HPDE6-E6E7 (cell line): ENCODE measurements around the gene IL17RC.

Experiments used
- DNase-seq: peaks from one replicate; pipeline ENCODE4 v3.0.0; 2011; ENCODE audit warnings: missing footprints; ENCODE audit errors: extremely low spot score

The IL17RC gene

DNA sequence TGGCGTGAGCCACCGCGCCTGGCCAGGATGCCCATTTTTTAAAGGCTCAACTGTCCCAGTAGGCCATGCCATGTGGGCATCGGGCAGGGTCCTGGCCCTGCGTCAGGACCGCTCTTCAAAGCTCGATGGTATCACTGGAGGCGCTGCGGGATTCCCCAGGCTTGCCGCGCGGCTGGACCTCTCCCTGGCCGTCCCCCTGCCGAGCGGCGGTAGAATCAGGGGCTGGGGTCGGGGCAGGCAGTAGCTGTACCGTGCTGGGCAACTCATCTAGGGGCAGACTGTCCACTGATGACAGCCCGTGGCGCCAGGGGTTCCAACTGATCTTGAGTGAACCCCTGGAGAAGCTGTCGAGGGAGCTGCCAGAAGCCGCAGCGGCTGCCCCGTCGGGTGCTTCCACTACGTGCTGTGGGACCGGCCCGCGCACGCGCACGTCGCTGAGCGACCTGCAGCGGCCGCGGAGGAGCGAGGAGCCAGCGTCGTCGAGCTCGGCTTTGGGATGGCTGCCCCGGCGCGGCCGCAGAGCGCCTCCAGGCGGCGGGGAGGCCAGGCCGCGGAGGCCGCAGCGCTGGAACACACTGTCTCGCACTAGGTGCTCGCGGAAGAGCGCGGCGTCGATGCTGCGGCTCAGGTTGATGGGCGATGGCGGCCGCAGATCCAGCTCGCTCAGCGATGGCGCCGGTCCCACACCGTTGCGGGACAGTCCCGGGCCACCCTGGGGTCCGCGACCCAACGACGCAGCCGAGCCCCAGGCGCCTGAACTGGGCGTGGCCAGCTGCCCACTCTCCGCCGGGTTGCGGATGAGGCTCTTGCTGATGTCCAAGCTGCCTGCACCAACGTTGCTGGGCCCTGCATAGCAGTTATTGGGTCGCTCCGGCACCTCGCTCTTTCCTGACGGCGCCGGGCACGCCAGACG is 29.5 kb downstream of the IL17RC start:
- no peak for DNase-seq

DNA sequence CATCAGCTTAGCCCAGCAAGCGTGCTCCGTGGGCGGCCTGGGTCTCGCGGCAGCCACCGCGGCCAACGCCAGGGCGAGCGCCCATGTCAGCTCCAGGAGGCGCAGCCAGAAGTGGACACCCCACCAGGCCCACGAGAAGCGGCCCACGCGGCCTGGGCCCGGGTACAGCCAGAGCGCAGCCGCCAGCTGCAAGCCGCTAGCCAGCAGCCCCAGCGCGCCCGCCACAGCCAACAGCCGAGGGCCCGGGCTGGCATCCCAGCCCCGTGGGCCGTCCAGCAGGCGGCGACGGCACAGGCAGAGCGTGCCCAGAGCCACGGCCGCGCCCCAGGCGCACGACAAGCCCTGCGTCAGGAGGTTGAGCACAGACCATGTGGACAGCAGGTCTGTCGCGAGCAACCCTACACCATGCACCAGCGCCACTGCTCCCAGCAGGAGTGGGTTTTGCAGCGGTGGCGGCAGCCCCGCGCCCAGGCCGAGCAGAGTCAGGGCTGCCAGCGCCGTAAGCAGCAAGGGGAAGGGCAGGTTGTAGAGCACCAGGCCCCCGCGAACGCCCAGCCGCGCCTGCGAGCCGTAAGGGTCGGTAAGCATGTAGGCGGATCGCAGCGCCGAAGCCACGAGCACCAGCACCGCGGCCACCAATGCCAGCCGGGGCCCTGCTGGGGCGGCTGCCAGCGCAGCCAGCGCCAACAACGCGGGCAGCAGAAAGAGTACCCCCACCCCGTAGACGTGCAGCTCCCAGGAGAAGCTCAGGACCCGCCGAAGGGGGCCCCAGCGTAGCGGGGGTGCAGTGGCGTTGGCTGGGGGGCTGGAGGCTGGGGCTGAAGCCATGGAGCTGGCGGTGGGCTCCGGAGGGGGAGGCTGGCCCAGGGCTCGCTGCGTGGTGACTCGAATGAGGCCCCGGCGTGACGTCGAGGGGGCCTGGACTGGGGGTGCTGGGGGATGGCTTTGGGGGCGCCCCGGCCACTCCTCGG is 30.4 kb downstream of the IL17RC start:
- DNase-seq: no peak

- no peak for DNase-seq
These were observed 31.7 kb downstream of the IL17RC start for GRCh38 chr3:9948586-9948985.

DNA sequence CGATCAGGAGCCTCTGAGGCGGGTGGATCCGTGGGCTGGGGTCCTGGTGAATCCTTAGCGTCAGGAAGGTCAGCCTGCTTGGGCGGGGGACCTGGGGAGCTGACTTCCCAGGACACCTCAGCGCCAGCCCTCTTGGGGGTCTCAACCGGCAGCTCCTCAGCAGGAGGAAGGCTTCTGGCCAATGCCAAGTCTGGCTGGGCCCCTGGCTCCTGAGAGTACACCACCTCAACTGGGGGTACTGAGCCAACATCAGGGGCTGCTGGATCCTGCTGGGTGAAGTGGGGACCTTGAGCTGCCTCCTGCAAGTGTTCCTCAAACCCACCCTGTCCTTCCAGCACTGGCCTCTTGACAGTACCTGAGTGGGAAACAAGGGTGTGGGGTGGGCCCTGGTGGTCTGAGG is 32.2 kb downstream of the IL17RC start:
- DNase-seq: no peak

- no peak for DNase-seq
These were observed 32.7 kb downstream of the IL17RC start for GRCh38 chr3:9949626-9950025.

- no peak for DNase-seq
These were observed 34.2 kb downstream of the IL17RC start for GRCh38 chr3:9951126-9951525.

DNA sequence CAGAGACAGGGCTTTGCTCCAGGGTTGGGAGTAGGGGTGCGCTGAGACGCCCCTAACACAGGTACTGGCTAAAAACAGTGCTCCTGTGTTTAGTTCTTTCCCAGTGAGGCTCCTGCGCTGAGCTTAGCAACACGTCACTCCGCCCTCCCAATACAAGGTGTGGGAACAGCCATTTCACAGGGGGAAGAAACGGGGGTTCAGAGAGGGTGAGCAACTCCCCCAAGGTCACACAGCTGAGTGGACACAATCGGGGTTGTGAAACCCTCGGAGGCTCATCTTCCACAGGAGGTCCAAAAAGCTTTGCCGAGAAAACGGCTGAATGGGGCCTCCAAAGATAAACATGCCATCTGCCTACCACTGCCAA is 34.7 kb downstream of the IL17RC start:
- no peak for DNase-seq

GRCh38 chr3:9951962-9952805 is 35.3 kb downstream of the IL17RC start, which contains the start of gene PRRT3:
Gene PRRT3, minus strand, starts transcription at chr3:9952408. Its CDS starts 2,293 bp downstream, at chr3:9950115.
- no peak for DNase-seq

GRCh38 chr3:9955067-9955502 is 38.2 kb downstream of the IL17RC start:
- DNase-seq: no peak

GRCh38 chr3:9955611-9956352 is 38.9 kb downstream of the IL17RC start:
- no peak for DNase-seq

DNA sequence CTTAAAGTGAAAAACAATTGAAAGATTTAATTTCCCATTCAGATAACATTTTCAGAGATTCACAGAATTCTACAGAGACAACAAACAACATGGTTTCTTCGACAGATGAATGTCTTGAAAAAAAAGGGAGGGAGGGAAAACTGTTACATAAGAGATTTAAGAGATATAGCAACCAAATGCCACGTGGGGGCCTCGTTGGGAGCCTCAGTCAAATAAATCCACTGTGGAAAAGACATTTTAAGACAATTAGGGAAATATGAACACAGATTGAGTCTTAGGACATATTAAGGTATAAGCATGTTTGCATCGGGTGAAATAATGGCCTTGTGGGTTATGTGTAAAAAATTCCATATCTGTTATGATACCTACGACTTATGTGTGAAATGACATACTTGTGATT is 40.3 kb downstream of the IL17RC start:
- no peak for DNase-seq

- DNase-seq: no peak
These were observed 48.4 kb downstream of the IL17RC start for GRCh38 chr3:9965200-9965875.

DNA sequence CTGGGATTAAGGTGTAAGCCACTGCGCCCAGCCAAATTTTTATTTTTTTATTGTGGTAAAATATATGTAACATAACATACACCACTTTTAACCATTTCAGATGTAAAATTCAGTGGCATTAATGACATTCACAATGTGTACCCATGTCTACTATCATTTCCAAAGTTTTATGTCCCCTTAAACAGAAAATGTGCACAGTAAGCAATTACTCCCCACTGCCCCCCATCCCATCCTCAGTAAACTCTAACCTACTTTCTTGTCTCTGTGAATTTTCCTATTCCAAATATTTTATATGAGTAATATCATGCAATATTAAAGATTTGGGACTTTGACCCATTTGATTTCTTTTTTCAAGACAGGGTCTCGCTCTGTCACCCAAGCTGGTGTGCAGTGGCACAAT is 49.9 kb downstream of the IL17RC start:
- DNase-seq: no peak

- DNase-seq: no peak
These were observed 52.7 kb downstream of the IL17RC start for GRCh38 chr3:9969632-9970019.

GRCh38 chr3:9970020-9970652 is 53.2 kb downstream of the IL17RC start:
- no peak for DNase-seq

DNA sequence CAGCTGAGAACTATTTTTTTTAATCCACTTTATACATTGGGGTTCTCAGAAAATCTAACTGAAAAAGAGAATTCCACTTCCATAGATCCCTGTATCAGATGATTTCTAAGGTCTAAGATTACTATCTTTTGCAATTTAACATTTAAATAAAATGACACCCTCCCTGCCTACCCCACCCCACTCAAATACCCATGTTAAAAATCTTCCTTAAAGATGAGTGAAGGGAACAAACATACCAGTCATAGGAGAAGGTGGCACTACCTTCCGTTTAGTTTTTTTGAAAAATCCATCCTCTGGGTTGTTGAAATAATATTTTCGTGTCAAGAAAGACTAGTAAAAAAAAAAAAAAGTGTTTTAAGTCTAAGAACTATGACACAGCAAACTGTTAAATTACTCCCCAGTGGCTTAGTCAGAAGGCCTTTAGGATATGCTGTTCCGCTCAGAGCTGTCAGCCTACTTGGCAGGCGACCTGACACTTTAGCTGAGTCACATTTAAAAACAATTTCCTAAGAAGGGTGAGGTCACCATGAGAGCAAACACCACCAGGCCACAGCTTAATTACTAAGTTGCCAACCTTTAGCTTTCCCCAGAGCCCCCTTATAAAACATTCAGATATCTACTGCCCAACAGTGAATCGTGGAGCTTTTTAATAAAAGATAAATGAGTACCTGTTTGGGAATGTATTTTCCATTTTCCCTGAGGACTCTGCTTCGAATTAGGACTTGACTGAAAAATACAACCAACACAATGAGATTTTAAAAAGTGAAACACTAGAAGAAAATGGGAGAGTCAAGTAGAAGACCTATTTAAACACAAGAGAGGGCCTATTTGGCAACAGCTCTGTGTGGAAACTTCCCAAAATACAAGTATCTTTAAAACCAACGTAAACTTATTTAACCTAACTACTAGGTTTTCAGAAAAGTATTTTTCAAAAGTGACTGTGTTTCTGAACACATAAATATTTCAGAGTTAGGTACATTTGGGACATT is 60.1 kb downstream of the IL17RC start:
- DNase-seq: peak; percentile 56

DNA sequence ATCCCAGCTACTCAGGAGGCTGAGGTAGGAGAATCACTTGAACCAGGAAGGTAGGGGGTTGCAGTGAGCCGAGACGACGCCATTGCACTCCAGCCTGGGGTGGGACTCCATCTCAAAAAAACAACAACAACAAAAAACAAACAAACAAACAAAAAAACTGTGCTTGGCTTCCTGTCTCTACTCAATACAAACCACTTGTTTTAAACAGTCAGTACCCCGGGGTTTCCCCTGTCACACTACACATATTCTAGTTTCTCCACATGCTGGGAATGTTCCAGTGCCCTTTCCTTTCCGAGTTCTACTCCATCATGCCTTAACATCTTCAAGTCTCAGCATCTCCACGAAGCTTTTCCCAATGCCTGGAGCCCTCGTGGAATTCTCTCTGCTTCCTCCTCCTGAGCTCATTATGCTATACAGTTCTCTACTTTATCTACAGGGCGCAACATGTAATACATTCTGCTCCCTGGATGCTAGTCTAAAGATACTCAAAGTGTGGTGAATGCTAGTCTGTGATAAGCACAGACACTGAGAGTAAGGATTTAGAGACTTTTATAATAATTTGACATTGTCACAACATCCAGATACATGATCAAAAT is 61.9 kb downstream of the IL17RC start:
- no peak for DNase-seq

GRCh38 chr3:9980251-9980650 is 63.4 kb downstream of the IL17RC start:
- no peak for DNase-seq
